Right atrium auricular region (tissue), 2 donors: Measurements from ENCODE around the gene PRKAG2. TPM values are rescaled to one million over a fixed set of nuclear protein-coding genes. Genes with fewer than 3 reads are reported as not detected.

Source experiments
- DNase-seq: peaks from one replicate; pipeline ENCODE4 v3.0.0-alpha.2; 2019; ENCODE audit warnings: low spot score
- H3K27ac ChIP-seq, 2 donors: fragments of 200-600 bp; sonication (generic); 1 replicate in 1 of 2; 2 replicates in 1 of 2; pipeline ENCODE4 v1.5.1; 2016 to 2019
- H3K27me3 ChIP-seq, 2 donors: fragments of 200-600 bp; sonication (generic); one replicate each; pipeline versions ENCODE4 v1.5.1 to v1.6.0; 2017 to 2019
- H3K36me3 ChIP-seq: fragments of 200-600 bp; sonication (generic); one replicate; pipeline ENCODE4 v1.5.1; 2016
- H3K4me1 ChIP-seq, 2 donors: fragments of 200-600 bp; sonication (generic); one replicate each; pipeline versions ENCODE4 v1.5.1 to v1.6.0; 2017 to 2019
- H3K4me3 ChIP-seq, 2 donors: fragments of 200-600 bp; sonication (generic); 1 replicate in 1 of 2; 2 replicates in 1 of 2; pipeline ENCODE4 v1.5.1; 2017 to 2019; ENCODE audit warnings: mild to moderate bottlenecking in 1 of 2, moderate library complexity in 1 of 2
- H3K9me3 ChIP-seq, 2 donors: fragments of 200-600 bp; sonication (generic); one replicate each; pipeline ENCODE4 v1.5.1; 2019
- CTCF ChIP-seq, 2 donors: fragments of 200-600 bp; sonication (generic); IDR thresholded peaks; one replicate each; pipeline ENCODE4 v1.5.1; 2019; ENCODE audit warnings: antibody characterized with exemption in 2 of 2
- total RNA-seq, 2 donors: library from RNA; depleted of rRNA; stranded (reverse); fragments of >200 nt; gene quantifications; one replicate each; pipeline ENCODE4 v1.1.0, GENCODE V29; 2016

PRKAG2 gene
- total RNA-seq, 2 donors from 2014 or later = 133 to 177 TPM

DNA sequence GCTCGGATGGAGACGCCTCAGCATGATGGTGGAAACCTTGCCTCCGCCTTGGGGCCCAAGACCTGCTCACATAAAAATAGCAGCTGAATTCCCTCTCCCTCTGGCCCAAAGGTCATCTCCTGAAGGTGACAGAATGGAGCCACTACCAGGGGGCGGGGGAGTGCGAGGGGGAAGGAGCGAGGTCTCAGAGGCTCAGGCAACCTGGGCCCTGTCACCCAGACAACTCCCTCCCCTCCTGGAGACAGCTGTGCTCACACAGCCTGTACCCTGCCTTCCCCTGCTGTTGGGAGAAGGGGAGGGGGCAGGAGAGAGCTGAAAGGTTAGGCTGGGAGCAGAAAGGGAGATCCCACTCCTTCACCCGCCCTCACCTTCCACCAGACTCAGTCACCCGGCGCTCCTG is 184.2 kb downstream of the PRKAG2 start:
- no peaks in the 10 kb centered on the region for H3K36me3 ChIP-seq
- no peak overlapping the region for H3K4me3 ChIP-seq
- peak overlapping the region; percentile 83 to 93 for H3K27ac ChIP-seq
- peaks cover 0 to 93% of the 10 kb centered on the region in 2 donors for H3K4me1 ChIP-seq
- no peaks in the 10 kb centered on the region for H3K9me3 ChIP-seq
- TF ChIP-seq CTCF (IDR thresholded peaks at IDR 0.05) = no peak
- no peaks in the 10 kb centered on the region for H3K27me3 ChIP-seq
- DNase-seq = no peak

- Histone ChIP-seq H3K27me3 (no peaks in the 10 kb centered on the region), H3K27ac (peak overlapping the region; percentile 83 to 93), H3K9me3 (no peaks in the 10 kb centered on the region), H3K4me1 (peaks cover 0 to 94% of the 10 kb centered on the region in 2 donors), H3K36me3 (no peaks in the 10 kb centered on the region), H3K4me3 (no peak overlapping the region)
- TF ChIP-seq CTCF (IDR thresholded peaks at IDR 0.05) = no peak
- DNase-seq = no peak
Observed at GRCh38 chr7:151691449-151691848, 185.5 kb downstream of the PRKAG2 start.

DNA sequence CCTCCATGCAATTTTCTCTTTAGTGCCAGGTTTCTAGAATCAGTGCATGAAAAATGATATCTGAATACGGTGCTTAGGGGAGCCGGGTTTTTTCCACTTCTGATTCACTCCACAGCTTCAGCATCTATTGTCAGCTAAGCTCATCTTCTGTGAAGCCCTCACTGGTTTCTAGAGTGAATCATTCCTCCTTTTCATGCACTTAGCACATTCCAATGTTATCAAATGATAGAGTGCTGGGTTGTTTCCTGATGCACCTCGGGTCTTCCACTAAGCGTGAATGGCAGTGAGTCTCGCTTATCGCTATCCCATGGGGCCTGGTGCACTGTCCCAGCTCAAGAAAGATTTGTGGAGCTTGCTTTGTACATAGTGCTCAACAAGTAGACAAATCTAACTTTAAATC is 186.3 kb downstream of the PRKAG2 start:
- H3K36me3 ChIP-seq = no peaks in the 10 kb centered on the region
- peak overlapping the region; percentile 83 to 93 for H3K27ac ChIP-seq
- peaks cover 0 to 92% of the 10 kb centered on the region in 2 donors for H3K4me1 ChIP-seq
- H3K4me3 ChIP-seq = no peak overlapping the region
- no peaks in the 10 kb centered on the region for H3K27me3 ChIP-seq
- no peak for DNase-seq
- no peaks in the 10 kb centered on the region for H3K9me3 ChIP-seq
- TF ChIP-seq CTCF (IDR thresholded peaks at IDR 0.05) = no peak

DNA sequence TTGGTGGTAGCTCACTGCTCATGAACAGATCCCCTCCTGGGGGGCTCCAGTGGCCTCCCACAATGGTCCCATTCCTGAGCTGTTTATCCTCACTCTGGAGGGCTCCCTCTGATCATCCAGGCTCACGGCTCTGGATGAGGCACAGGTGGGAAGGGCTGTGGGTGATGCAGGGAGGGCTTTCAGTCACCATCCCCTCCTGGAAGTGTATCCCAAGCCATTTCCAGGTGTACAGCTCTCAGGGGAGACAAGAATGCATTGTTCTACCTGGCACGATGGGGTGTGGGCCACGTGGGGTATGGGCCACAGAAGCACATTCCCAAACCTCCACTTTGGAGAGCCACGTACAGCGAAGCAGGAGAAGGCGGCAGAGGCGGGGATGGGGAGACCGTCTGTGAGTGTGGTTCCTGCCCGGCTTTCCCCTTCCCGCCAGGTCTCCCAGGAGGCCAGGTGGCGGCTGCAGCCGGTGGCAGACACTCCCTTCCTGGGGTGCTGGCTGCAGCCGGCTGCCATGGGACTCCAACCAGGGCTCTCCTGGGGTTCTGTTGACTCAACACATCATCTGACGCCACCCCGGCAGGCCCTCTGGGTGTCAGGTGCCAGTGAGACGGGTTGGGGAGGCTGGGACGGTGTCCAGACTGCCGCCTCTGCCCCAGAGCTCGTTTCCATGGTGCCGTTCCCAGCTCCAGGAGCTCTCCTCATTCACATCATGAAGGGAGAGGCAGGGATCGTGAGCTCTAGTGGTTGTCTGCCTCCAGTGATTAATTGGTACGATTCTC is 187.5 kb downstream of the PRKAG2 start:
- Histone ChIP-seq H3K4me1 (peaks cover 0 to 87% of the 10 kb centered on the region in 2 donors), H3K36me3 (no peaks in the 10 kb centered on the region), H3K27ac (peak overlapping the region; percentile 83 to 93), H3K9me3 (no peaks in the 10 kb centered on the region), H3K27me3 (no peaks in the 10 kb centered on the region), H3K4me3 (no peak overlapping the region)
- no peak for TF ChIP-seq CTCF (IDR thresholded peaks at IDR 0.05)
- DNase-seq = no peak

DNA sequence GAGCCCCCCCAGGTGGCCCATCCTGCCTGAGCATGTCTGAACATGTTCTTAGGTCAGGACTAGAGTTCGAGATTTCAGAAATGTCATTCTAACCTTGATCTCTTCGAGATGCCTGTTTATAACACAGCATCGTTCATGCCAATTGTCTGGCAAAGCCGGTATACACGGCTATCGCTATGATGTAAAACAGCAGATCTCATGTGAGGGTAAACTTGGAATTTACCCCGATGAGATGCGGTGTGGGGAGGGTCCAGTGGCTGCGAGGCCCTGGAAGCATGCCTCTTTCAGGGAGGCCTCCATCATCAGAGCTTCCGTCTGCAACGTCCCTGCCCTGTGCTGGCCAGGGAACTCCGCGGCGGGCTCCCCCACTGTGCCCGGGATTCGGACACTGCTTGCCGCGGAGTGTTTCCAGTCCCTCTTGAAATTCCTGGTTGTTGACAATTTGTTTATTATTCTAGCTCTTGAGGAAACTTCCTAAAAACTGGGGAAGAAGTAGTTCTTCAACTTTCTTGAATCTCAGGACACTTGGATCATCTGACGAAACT is 188.6 kb downstream of the PRKAG2 start:
- Histone ChIP-seq H3K4me1 (peaks cover 0 to 83% of the 10 kb centered on the region in 2 donors), H3K27ac (peak overlapping the region; percentile 83 to 93), H3K9me3 (no peaks in the 10 kb centered on the region), H3K27me3 (no peaks in the 10 kb centered on the region), H3K36me3 (no peaks in the 10 kb centered on the region), H3K4me3 (no peak overlapping the region)
- no peak for DNase-seq
- TF ChIP-seq CTCF (IDR thresholded peaks at IDR 0.05) = no peak
